Epithelial cell of proximal tubule (primary cell): ENCODE results near the gene ZNF566. TPM values are rescaled to one million over a fixed set of nuclear protein-coding genes. Genes with fewer than 3 reads are reported as not detected.
"Not testable (repeated sequence)": the region's sequence is repeated elsewhere in the genome, so short reads cannot be mapped to it uniquely, and the experiment has no call there.

ENCODE experiments used
- DNase-seq: peaks from one replicate; pipeline ENCODE4 v3.0.0-alpha.2; 2011; ENCODE audit warnings: low read depth
- H3K4me3 ChIP-seq: 2 replicates; pipeline ENCODE4 v1.5.1; 2011; ENCODE audit warnings: low read depth, mild to moderate bottlenecking, low read length
- total RNA-seq: library from RNA; depleted of rRNA; stranded (reverse); fragments of >200 nt; gene quantifications from 2 replicates; pipeline ENCODE4 v1.2.3, GENCODE V29; 2015
- TF ChIP-seq, protein P1 (sequence below): conservative IDR thresholded peaks from 2 replicates; pipeline ENCODE4 v1.5.1; 2012; ENCODE audit warnings: low read depth, mild to moderate bottlenecking, low read length

Gene ZNF566
- total RNA-seq, 1 donor from 2014 or later, result 2.9 TPM

DNA sequence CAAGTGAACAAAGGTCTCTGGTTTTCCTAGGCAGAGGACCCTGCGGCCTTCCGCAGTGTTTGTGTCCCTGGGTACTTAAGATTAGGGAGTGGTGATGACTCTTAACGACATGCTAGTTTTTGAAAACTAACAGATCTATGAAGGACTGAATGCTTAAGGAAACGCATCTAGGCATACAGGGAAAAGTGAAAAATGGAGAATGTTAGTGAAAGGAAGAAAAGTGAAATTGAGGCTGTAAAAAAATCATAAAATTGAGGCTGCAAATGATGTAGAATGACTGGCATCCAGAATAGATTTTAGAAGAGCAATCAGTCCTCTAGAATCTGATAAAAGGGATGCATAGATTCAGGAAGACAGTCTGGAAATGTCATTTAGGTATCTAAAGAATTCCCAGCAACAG is 35.3 kb upstream of the ZNF566 start:
- H3K4me3 ChIP-seq, result no peak overlapping the region

DNA sequence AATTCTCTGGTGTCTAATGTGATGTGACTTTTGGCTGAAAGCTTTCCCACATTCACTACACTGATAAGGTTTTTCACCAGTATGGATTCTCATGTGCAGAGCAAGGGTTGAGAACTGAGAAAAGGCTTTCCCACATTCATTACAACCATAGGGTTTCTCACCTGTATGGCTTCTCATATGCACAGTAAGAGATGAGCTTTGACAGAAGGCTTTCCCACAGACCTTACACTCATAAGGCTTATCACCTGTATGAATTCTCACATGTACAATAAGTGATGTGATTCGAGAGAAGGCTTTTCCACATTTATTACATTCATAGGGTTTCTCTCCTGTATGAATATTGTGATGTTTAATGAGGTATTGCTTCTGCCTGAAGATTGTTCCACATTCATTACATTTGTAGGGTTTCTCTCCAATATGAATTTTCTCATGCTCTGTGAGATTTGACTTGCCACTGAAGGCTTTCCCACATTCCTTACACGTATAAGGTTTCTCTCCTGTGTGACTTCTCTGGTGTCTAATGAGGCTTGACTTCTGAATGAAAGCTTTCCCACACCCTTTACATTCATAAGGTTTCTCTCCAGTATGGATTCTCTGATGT is 24.8 kb upstream of the ZNF566 start:
- TF ChIP-seq, protein P1, sequence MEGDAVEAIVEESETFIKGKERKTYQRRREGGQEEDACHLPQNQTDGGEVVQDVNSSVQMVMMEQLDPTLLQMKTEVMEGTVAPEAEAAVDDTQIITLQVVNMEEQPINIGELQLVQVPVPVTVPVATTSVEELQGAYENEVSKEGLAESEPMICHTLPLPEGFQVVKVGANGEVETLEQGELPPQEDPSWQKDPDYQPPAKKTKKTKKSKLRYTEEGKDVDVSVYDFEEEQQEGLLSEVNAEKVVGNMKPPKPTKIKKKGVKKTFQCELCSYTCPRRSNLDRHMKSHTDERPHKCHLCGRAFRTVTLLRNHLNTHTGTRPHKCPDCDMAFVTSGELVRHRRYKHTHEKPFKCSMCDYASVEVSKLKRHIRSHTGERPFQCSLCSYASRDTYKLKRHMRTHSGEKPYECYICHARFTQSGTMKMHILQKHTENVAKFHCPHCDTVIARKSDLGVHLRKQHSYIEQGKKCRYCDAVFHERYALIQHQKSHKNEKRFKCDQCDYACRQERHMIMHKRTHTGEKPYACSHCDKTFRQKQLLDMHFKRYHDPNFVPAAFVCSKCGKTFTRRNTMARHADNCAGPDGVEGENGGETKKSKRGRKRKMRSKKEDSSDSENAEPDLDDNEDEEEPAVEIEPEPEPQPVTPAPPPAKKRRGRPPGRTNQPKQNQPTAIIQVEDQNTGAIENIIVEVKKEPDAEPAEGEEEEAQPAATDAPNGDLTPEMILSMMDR, result no peak
- no peak overlapping the region for H3K4me3 ChIP-seq
- DNase-seq, result no peak

More for the DNA sequence above, 35.3 kb upstream of the ZNF566 start:
- no peak for DNase-seq
- TF ChIP-seq, protein P1, result no peak

DNA sequence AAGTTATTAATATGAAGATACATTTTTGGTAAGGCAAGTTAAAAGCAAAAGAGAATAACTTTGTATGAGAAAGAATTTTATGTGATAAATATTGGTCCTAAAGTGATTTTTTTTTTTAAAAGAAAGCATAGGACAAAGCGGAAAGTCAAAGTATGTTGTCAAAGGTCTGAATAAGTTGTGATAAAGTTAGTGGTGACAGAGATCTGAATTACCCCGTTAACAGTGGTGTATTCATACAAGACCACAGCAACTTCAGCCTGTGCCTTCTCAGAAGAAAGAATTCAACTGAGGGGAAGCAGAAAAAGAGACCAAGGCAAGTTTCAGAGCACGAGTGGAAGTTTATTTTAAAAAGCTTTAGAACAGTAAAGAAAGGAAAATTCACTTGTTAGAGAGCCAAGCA is 19.0 kb upstream of the ZNF566 start:
- H3K4me3 ChIP-seq, result no peak overlapping the region
- DNase-seq, result no peak
- TF ChIP-seq, protein P1, result no peak

DNA sequence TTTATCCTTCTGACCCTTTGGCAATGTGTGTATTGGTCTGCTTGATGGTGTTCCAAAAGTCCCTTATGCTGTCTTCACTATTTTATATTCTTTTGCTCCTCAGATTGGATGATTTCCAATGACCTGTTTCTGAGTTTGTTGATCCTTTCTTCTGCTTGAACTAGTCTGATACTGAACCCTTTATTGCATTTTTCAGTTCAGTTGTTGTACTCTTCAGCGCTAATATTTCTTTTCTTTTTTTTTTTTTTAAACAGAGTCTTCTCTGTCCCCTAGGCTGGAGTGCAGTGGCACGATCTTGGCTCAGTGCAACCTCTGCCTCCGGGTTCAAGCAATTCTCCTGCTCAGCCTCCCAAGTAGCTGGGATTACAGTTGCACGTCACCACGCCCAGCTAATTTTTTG is 12.6 kb upstream of the ZNF566 start:
- TF ChIP-seq, protein P1, result no peak
- no peak overlapping the region for H3K4me3 ChIP-seq
- no peak for DNase-seq

DNA sequence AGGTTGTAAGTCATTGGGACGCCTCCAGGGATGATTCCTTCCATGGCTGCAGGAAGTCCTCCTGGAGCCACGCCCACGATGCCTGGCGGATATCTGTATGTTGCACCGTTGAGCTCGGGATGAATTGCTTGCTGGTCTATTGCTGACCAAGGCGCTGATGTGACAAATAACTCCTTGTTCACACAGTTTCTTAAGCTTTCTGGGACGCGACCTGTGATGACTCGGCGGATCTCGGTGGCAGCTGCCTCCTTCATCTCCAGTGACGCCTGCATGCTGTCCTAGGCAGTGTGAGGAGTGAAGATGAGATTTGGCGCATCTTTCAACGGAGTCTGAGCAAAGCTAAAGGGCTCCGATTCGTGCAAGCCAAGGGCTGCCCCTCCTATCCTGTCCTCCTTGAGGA is 7.6 kb upstream of the ZNF566 start:
- no peak for DNase-seq
- TF ChIP-seq, protein P1, result no peak
- no peak overlapping the region for H3K4me3 ChIP-seq

DNA sequence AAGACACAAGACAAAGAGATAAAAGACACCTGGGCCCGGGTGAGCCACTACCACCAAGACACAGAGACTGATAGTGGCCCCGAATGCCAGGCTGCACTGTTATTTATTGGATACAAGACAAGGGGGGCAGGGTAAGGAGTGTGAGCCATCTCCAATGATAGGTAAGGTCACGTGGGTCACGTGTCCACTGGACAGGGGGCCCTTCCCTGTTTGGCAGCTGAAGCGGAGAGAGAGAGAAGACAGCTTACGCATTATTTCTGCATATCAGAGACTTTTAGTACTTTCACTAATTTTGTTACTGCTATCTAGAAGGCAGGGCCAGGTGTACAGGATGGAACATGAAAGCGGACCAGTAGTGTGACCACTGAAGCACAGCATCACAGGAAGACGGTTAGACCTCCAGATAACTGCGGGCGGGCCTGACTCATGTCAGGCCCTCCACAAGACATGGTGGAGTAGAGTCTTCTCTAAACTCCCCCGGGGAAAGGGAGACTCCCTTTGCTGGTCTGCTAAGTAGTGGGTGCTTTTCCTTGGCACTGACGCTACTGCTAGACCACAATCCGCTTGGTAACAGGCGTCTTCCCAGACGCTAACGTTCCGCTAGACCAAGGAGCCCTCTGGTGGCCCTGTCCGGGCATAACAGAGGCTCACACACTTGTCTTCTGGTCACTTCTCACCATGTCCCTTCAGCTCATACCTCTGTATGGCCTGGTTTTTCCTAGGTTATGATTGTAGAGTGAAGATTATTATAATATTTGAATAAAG is 3.5 kb upstream of the ZNF566 start:
- TF ChIP-seq, protein P1, result peak; percentile 55
- not testable (repeated sequence) for H3K4me3 ChIP-seq, DNase-seq

DNA sequence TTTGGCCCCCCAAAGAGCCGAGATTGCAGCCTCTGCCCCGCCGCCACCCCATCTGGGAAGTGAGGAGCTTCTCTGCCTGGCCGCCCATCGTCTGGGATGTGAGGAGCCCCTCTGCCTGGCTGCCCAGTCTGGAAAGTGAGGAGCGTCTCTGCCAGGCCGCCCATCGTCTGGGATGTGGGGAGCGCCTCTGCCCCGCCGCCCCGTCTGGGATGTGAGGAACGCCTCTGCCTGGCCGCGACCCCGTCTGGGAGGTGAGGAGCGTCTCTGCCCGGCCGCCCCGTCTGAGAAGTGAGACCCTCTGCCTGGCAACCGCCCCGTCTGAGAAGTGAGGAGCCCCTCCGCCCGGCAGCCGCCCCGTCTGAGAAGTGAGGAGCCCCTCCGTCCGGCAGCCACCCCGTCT is 1.5 kb upstream of the ZNF566 start:
- not testable (repeated sequence) for H3K4me3 ChIP-seq, DNase-seq
